Measurements from ENCODE around the gene SMIM35.

DNA sequence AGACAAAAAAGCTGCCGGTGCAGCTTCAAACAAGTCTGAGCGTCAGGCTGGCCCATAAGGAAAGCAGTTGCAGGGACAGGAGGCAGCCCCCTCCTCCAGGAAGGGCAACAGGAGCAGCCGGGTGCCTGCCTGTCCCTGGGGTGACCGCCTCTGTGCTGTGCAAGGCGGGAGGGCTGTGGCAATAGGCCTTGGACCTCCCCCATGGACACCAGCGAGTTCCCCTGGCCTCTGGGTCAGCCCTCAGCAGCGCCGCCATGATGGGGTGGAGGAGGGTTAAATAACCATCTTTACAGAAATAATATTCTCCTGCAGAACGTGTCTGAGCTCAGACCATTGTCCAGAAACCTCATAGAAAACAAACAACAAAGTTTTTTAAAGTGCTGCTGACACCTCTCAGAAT lies 13.2 kb downstream of the SMIM35 start:
- TF ChIP-seq, protein P1, sequence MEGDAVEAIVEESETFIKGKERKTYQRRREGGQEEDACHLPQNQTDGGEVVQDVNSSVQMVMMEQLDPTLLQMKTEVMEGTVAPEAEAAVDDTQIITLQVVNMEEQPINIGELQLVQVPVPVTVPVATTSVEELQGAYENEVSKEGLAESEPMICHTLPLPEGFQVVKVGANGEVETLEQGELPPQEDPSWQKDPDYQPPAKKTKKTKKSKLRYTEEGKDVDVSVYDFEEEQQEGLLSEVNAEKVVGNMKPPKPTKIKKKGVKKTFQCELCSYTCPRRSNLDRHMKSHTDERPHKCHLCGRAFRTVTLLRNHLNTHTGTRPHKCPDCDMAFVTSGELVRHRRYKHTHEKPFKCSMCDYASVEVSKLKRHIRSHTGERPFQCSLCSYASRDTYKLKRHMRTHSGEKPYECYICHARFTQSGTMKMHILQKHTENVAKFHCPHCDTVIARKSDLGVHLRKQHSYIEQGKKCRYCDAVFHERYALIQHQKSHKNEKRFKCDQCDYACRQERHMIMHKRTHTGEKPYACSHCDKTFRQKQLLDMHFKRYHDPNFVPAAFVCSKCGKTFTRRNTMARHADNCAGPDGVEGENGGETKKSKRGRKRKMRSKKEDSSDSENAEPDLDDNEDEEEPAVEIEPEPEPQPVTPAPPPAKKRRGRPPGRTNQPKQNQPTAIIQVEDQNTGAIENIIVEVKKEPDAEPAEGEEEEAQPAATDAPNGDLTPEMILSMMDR (conservative IDR thresholded peaks at IDR 0.05; ENCODE audit: low read depth, low read length), result no peak
- TF ChIP-seq MAZ (IDR thresholded peaks at IDR 0.05; ENCODE audit: borderline replicate concordance, low read depth, low read length), result no peak
